Endothelial cell of umbilical vein (primary cell): ENCODE measurements around the gene APOL5. TPM values are rescaled to one million over a fixed set of nuclear protein-coding genes. Genes with fewer than 3 reads are reported as not detected.
A peak's percentile ranks its signal among the peaks of the same experiment; 100 is the strongest.

Experiments used
- BruUV-seq: library from RNA; stranded (reverse); fragments of 400-500 nt; replicated peaks from 2 replicates; lab custom pipeline; 2021; lab: Mats Ljungman, UMichigan
- CTCF ChIA-PET: fragments of 300-600, 350-600 bp; sonication (Branson Sonifier 250); formaldehyde crosslinking; loops from one replicate; lab custom pipeline; 2021; ENCODE audit warnings: antibody characterized with exemption, inconsistent platforms; lab: Charles Lee
- POLR2A ChIA-PET: fragments of 300-600, 350-600 bp; sonication (Branson Sonifier 250); formaldehyde crosslinking; loops from one replicate; lab custom pipeline; 2021; ENCODE audit warnings: antibody characterized with exemption, inconsistent platforms; lab: Charles Lee
- DNase-seq: peaks from one replicate; pipeline ENCODE4 v3.0.0-alpha.2; 2011; ENCODE audit warnings: low read depth, low spot score
- FAIRE-seq: peaks from 2 replicates; lab custom pipeline; 2011; peaks lifted over from hg19 to GRCh38; lab: Jason Lieb, UNC
- H2AFZ ChIP-seq: 2 replicates; pipeline ENCODE4 v1.6.0; 2012; ENCODE audit warnings: low read depth, low read length, control low read depth, inconsistent platforms
- H3K27ac ChIP-seq: 2 replicates; pipeline ENCODE4 v1.5.1; 2011; ENCODE audit warnings: low read depth, mild to moderate bottlenecking, control low read depth, low read length, moderate library complexity; ENCODE audit not compliant: insufficient read depth
- H3K27me3 ChIP-seq, 2 experiments: 2 replicates each; pipeline versions ENCODE4 v1.6.0 to v1.6.1; 2011; ENCODE audit warnings: low read length in 2 of 2, mixed read lengths in 1 of 2; ENCODE audit not compliant: control insufficient read depth in 2 of 2, insufficient read depth in 2 of 2
- H3K36me3 ChIP-seq, 2 experiments: 2 replicates in 1 of 2; 3 replicates in 1 of 2; pipeline ENCODE4 v1.5.1; 2011; ENCODE audit warnings: low read length in 2 of 2, mild to moderate bottlenecking in 1 of 2, moderate library complexity in 1 of 2; ENCODE audit not compliant: control insufficient read depth in 2 of 2, insufficient read depth in 2 of 2; ENCODE audit errors: extremely low read depth in 1 of 2
- H3K4me1 ChIP-seq: 3 replicates; pipeline ENCODE4 v1.5.1; 2011; ENCODE audit warnings: mild to moderate bottlenecking, low read length; ENCODE audit not compliant: control insufficient read depth, insufficient read depth; ENCODE audit errors: extremely low read depth
- H3K4me2 ChIP-seq: 2 replicates; pipeline ENCODE4 v1.6.1; 2011; ENCODE audit warnings: low read length, control low read depth, mixed read lengths; ENCODE audit not compliant: insufficient read depth
- H3K4me3 ChIP-seq, 3 experiments: fragments of 200-600 bp in 1 of 3; sonication (generic), shearing (Covaris generic) in 1 of 3; replicated peaks in 1 of 3; 2 replicates each; pipeline ENCODE4 v1.5.1; 2011 to 2016; ENCODE audit warnings: control low read depth in 3 of 3, low read length in 3 of 3, mild to moderate bottlenecking in 2 of 3, inconsistent platforms in 1 of 3, low read depth in 1 of 3, moderate library complexity in 1 of 3; ENCODE audit not compliant: insufficient read depth in 1 of 3
- H3K79me2 ChIP-seq: 2 replicates; pipeline ENCODE4 v1.6.0; 2012; ENCODE audit warnings: low read length, inconsistent platforms; ENCODE audit not compliant: control insufficient read depth, insufficient read depth
- H3K9ac ChIP-seq: replicated peaks from 2 replicates; pipeline ENCODE3; 2011; ENCODE audit warnings: low read length, control low read depth; ENCODE audit not compliant: insufficient read depth; ENCODE audit errors: extremely low read depth
- H3K9me1 ChIP-seq: replicated peaks from 3 replicates; pipeline ENCODE4 v1.6.0; 2011; ENCODE audit warnings: mild to moderate bottlenecking, low read length; ENCODE audit not compliant: control insufficient read depth, insufficient read depth; ENCODE audit errors: extremely low read depth
- H3K9me3 ChIP-seq: replicated peaks from 2 replicates; pipeline ENCODE4 v1.5.1; 2012; ENCODE audit warnings: low read length, inconsistent platforms; ENCODE audit not compliant: control insufficient read depth, insufficient read depth
- H4K20me1 ChIP-seq: replicated peaks from 2 replicates; pipeline ENCODE3; 2011; ENCODE audit warnings: mild to moderate bottlenecking, low read length; ENCODE audit not compliant: control insufficient read depth, insufficient read depth; ENCODE audit errors: extremely low read depth
- CTCF ChIP-seq, 2 donors: IDR thresholded peaks; 1 replicate in 1 of 2; 2 replicates in 1 of 2; pipeline ENCODE4 v1.5.1; 2011; ENCODE audit warnings: low read length in 2 of 2, mild to moderate bottlenecking in 2 of 2, moderate library complexity in 2 of 2, control low read depth in 1 of 2, inconsistent platforms in 1 of 2, low read depth in 1 of 2; ENCODE audit not compliant: insufficient read depth in 1 of 2; ENCODE audit errors: extremely low read depth in 1 of 2
- EZH2 ChIP-seq: IDR thresholded peaks from 2 replicates; pipeline ENCODE4 v1.6.1; 2012; ENCODE audit warnings: borderline replicate concordance, low read depth, mild to moderate bottlenecking, moderate library complexity, low read length, inconsistent platforms; ENCODE audit not compliant: severe bottlenecking
- FOS ChIP-seq: IDR thresholded peaks from 2 replicates; pipeline ENCODE4 v1.6.1; 2011; ENCODE audit warnings: mild to moderate bottlenecking, low read length, moderate library complexity, borderline replicate concordance; ENCODE audit not compliant: insufficient read depth
- GATA2 ChIP-seq: IDR thresholded peaks from 2 replicates; pipeline ENCODE4 v1.7.0; 2011; ENCODE audit warnings: low read depth, mild to moderate bottlenecking, moderate library complexity, mixed read lengths, low read length; ENCODE audit not compliant: insufficient read length, insufficient read depth
- JUN ChIP-seq: IDR thresholded peaks from 2 replicates; pipeline ENCODE4 v1.6.1; 2011; ENCODE audit warnings: borderline replicate concordance, low read depth; ENCODE audit not compliant: insufficient read length, insufficient read depth
- MAX ChIP-seq: IDR thresholded peaks from 2 replicates; pipeline ENCODE4 v1.6.1; 2011; ENCODE audit not compliant: insufficient read depth, insufficient read length
- MYC ChIP-seq: IDR thresholded peaks from one replicate; pipeline ENCODE4 v1.6.1; 2011; ENCODE audit warnings: mild to moderate bottlenecking, low read depth, low read length
- POLR2A ChIP-seq: IDR thresholded peaks from 2 replicates; pipeline ENCODE4 v1.6.1; 2012; ENCODE audit warnings: low read depth, mild to moderate bottlenecking, control low read depth, low read length
- POLR2AphosphoS5 ChIP-seq: IDR thresholded peaks from 2 replicates; pipeline ENCODE4 v1.6.1; 2012; ENCODE audit warnings: low read depth, mild to moderate bottlenecking, control low read depth, low read length, moderate library complexity; ENCODE audit not compliant: insufficient read depth
- dilution Hi-C: fragments of 300-500 bp; cut with MboI; formaldehyde crosslinking; loops from one replicate; pipeline ENCODE4 v1.15.0; 2019; ENCODE audit warnings: low sequenced_read_pairs; ENCODE audit not compliant: extremely low pct_ligation_motif_present
- intact Hi-C: fragments of 100-400 bp; cut with micrococcal nuclease; formaldehyde crosslinking; loops from one replicate; pipeline ENCODE4 v1.10.0; 2022
- polyA plus RNA-seq, 4 experiments: library from polyadenylated mRNA; depleted of rRNA in 3 of 4; stranded (reverse) in 3 of 4; unstranded in 1 of 4; fragments of >200 nt; gene quantifications; 2 replicates each; pipeline versions ENCODE4 v1.2.1 to v1.2.3, GENCODE V29; 2011 to 2012; ENCODE audit warnings: missing spikeins in 1 of 4
- total RNA-seq: library from RNA; stranded (reverse); gene quantifications from 2 replicates; pipeline ENCODE4 v1.2.3, GENCODE V29; 2021

Gene APOL5
- total and polyA plus RNA-seq, 2 donors (not counting 3 experiments of a cell fraction or from before 2014, with no cell fraction given), result not detected

GRCh38 chr22:35705141-35705540 lies 12.5 kb upstream of the APOL5 start:
- Histone ChIP-seq H3K9ac (no peak overlapping the region), H3K4me1 (peaks cover 5% of the 10 kb centered on the region), H2AFZ (no peak overlapping the region), H3K36me3 (no peaks in the 10 kb centered on the region), H3K27me3 (peaks cover 0 to 4% of the 10 kb centered on the region in 2 experiments), H4K20me1 (no peaks in the 10 kb centered on the region), H3K9me3 (no peaks in the 10 kb centered on the region), H3K4me2 (no peak overlapping the region), H3K9me1 (no peaks in the 10 kb centered on the region), H3K79me2 (no peaks in the 10 kb centered on the region), H3K27ac (no peak overlapping the region), H3K4me3 (no peak overlapping the region)
- peak; percentile 69 for DNase-seq
- intact Hi-C loops (no loop called here), dilution Hi-C loops (no loop called here)
- peak; percentile 87 for FAIRE-seq
- ChIA-PET POLR2A (no interaction called here), CTCF (interaction anchor here (2.0 kb wide), 1 partner anchor 361 kb away, joined by 6 read pairs; no protein-coding TSS in a partner anchor)
- TF ChIP-seq FOS, result peak; percentile 75
- no peak for TF ChIP-seq POLR2AphosphoS5
- TF ChIP-seq POLR2A, result no peak
- no peak for TF ChIP-seq EZH2
- TF ChIP-seq MAX, result no peak
- peak; percentile 59 for TF ChIP-seq JUN
- TF ChIP-seq GATA2, result peak; percentile 56
- no TSS peak for BruUV-seq

GRCh38 chr22:35708453-35708852 lies 9.2 kb upstream of the APOL5 start:
- Histone ChIP-seq H3K4me2 (no peak overlapping the region), H4K20me1 (no peaks in the 10 kb centered on the region), H3K9ac (no peak overlapping the region), H3K27ac (no peak overlapping the region), H3K27me3 (no peaks in the 10 kb centered on the region), H3K9me1 (no peaks in the 10 kb centered on the region), H2AFZ (no peak overlapping the region), H3K4me1 (peaks cover 5% of the 10 kb centered on the region), H3K36me3 (no peaks in the 10 kb centered on the region), H3K4me3 (no peak overlapping the region), H3K9me3 (no peaks in the 10 kb centered on the region), H3K79me2 (no peaks in the 10 kb centered on the region)
- FAIRE-seq (no peak), DNase-seq (no peak)
- dilution Hi-C loops, result no loop called here
- CTCF ChIA-PET, result no interaction called here
- intact Hi-C loops, result no loop called here
- TF ChIP-seq MAX, result no peak
- no peak for TF ChIP-seq CTCF (IDR thresholded peaks at IDR 0.05; ENCODE audit: extremely low read depth in 1 of 2, insufficient read depth in 1 of 2, low read depth in 1 of 2, low read length in 2 of 2)
- no peak for TF ChIP-seq POLR2AphosphoS5
- no peak for TF ChIP-seq EZH2
- TF ChIP-seq FOS, result no peak
- TF ChIP-seq MYC, result no peak
- no peak for TF ChIP-seq POLR2A
- TF ChIP-seq JUN, result no peak
- TF ChIP-seq GATA2, result no peak
- POLR2A ChIA-PET, result no interaction called here
- no TSS peak for BruUV-seq
